Myocyte (in vitro differentiated cells): ENCODE results near the gene ABHD17C. TPM values are rescaled to one million over a fixed set of nuclear protein-coding genes. Genes with fewer than 3 reads are reported as not detected.
"Not testable (repeated sequence)": the region's sequence is repeated elsewhere in the genome, so short reads cannot be mapped to it uniquely, and the experiment has no call there.

ENCODE experiments used
- DNase-seq: peaks from one replicate; pipeline ENCODE4 v3.0.0-alpha.2; 2012; ENCODE audit warnings: low read depth
- total RNA-seq: library from RNA; depleted of rRNA; stranded (reverse); fragments of >200 nt; gene quantifications from 2 replicates; pipeline ENCODE4 v1.2.3, GENCODE V29; 2014

ABHD17C gene
- total RNA-seq, 1 donor from 2014 or later = 5.7 TPM

- DNase-seq = no peak
Measured at GRCh38 chr15:80761754-80762153, 66.6 kb downstream of the ABHD17C start.

GRCh38 chr15:80763235-80763634, 68.1 kb downstream of the ABHD17C start:
- not testable (repeated sequence) for DNase-seq

- no peak for DNase-seq
Measured at GRCh38 chr15:80764535-80764934, 69.4 kb downstream of the ABHD17C start.

- DNase-seq = no peak
Measured at GRCh38 chr15:80766275-80766674, 71.2 kb downstream of the ABHD17C start.

GRCh38 chr15:80768158-80768557, 73.0 kb downstream of the ABHD17C start:
- DNase-seq = no peak

- no peak for DNase-seq
Measured at GRCh38 chr15:80769153-80769828, 74.2 kb downstream of the ABHD17C start.

- DNase-seq = no peak
Measured at GRCh38 chr15:80769829-80770705, 75.0 kb downstream of the ABHD17C start.

- no peak for DNase-seq
Measured at GRCh38 chr15:80773122-80773551, 78.0 kb downstream of the ABHD17C start.

- DNase-seq = no peak
Measured at GRCh38 chr15:80773792-80774352, 78.8 kb downstream of the ABHD17C start.

GRCh38 chr15:80774486-80774885, 79.4 kb downstream of the ABHD17C start:
- no peak for DNase-seq

- no peak for DNase-seq
Measured at GRCh38 chr15:80775338-80775737, 80.2 kb downstream of the ABHD17C start.

GRCh38 chr15:80776420-80777045, 81.4 kb downstream of the ABHD17C start:
- DNase-seq = peak; percentile 87

- DNase-seq = peak; percentile 91
Measured at GRCh38 chr15:80777137-80777536, 82.0 kb downstream of the ABHD17C start.

GRCh38 chr15:80777826-80778620, 82.9 kb downstream of the ABHD17C start:
- DNase-seq = no peak

GRCh38 chr15:80778621-80778963, 83.5 kb downstream of the ABHD17C start:
- DNase-seq = no peak

- peak; percentile 84 for DNase-seq
Measured at GRCh38 chr15:80778964-80779657, 84.0 kb downstream of the ABHD17C start, which contains the start of gene CEMIP. CEMIP (plus strand) TSS chr15:80779370; CDS start chr15:80873880, 94,510 bp downstream.

GRCh38 chr15:80779658-80780415, 84.7 kb downstream of the ABHD17C start:
- DNase-seq = peak; percentile 42

- peak; percentile 82 for DNase-seq
Measured at GRCh38 chr15:80780416-80781221, 85.5 kb downstream of the ABHD17C start.

GRCh38 chr15:80783260-80783659, 88.2 kb downstream of the ABHD17C start:
- DNase-seq = no peak
